HL-60 (cell line): ENCODE data around the gene ALDOC.

ENCODE experiments used
- DNase-seq, 2 experiments: peaks; one replicate each; pipeline ENCODE4 v3.0.0-alpha.2; 2010 to 2020; ENCODE audit warnings: low read depth in 1 of 2, low spot score in 1 of 2
- H3K27ac ChIP-seq: fragments of 250-450 bp; sonication (Bioruptor Pico); replicated peaks from 2 replicates; pipeline ENCODE4 v1.5.1; 2020; ENCODE audit warnings: mild to moderate bottlenecking, moderate library complexity
- H3K27me3 ChIP-seq: fragments of 250-450 bp; sonication (Bioruptor Pico); 2 replicates; pipeline ENCODE4 v1.5.1; 2021; ENCODE audit warnings: mild to moderate bottlenecking, moderate library complexity; ENCODE audit not compliant: insufficient read depth, poor library complexity, severe bottlenecking
- H3K4me3 ChIP-seq: replicated peaks from 2 replicates; pipeline ENCODE4 v1.5.1; 2011; ENCODE audit warnings: mild to moderate bottlenecking, control low read depth, low read length; ENCODE audit not compliant: insufficient read depth
- GABPA ChIP-seq: IDR thresholded peaks from 2 replicates; pipeline ENCODE4 v1.6.1; 2012; ENCODE audit warnings: low read depth
- POLR2AphosphoS5 ChIP-seq: IDR thresholded peaks from 2 replicates; pipeline ENCODE4 v1.6.1; 2012; ENCODE audit warnings: low read depth
- SPI1 ChIP-seq: IDR thresholded peaks from 2 replicates; pipeline ENCODE4 v1.6.1; 2012; ENCODE audit warnings: low read depth, mild to moderate bottlenecking, borderline replicate concordance
- TF ChIP-seq, protein P1 (sequence below): IDR thresholded peaks from one replicate; pipeline ENCODE4 v1.5.1; 2011; ENCODE audit warnings: low read length, control low read depth, inconsistent platforms; ENCODE audit not compliant: insufficient read depth
- TF ChIP-seq, protein P2 (sequence below): IDR thresholded peaks from 2 replicates; pipeline ENCODE4 v1.6.1; 2012; ENCODE audit warnings: low read depth; ENCODE audit not compliant: insufficient replicate concordance

The ALDOC gene

DNA sequence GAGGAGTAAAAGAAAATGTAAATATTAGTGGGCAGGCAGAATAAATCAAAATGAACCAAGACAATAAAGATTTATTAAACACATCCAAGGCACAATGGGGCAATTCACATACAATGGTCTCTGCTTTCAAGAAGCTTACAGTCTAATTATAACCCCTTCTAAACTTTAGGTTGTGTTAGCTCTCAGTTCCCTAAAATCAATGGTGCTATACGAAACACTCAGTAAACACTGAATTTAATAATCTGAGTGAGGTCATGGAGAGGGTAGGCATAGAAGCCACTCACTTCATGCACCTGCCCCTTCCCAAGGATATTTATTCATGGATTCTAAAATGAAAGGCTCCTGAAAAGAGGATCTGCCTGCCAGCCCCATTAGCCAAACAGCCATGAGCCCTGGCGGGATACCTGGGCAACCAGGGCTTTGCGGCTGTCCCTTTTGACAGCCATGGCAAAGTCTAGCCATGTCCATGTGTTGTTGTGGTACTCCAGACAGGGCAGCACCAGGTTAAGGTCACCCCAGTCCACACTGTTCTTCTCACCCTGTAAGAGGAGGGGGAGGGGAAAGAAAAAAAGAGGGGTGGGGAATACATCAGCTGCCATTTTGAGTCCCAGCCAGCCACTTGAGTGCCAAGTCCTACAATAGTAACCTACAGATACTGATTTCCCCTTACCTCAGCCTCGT, 38.7 kb upstream of the ALDOC start:
- no peaks in the 10 kb centered on the region for H3K27me3 ChIP-seq
- DNase-seq, result no peak
- no peak overlapping the region for H3K4me3 ChIP-seq
- no peak for TF ChIP-seq SPI1
- TF ChIP-seq POLR2AphosphoS5, result no peak
- TF ChIP-seq GABPA, result no peak
- TF ChIP-seq, protein P1, sequence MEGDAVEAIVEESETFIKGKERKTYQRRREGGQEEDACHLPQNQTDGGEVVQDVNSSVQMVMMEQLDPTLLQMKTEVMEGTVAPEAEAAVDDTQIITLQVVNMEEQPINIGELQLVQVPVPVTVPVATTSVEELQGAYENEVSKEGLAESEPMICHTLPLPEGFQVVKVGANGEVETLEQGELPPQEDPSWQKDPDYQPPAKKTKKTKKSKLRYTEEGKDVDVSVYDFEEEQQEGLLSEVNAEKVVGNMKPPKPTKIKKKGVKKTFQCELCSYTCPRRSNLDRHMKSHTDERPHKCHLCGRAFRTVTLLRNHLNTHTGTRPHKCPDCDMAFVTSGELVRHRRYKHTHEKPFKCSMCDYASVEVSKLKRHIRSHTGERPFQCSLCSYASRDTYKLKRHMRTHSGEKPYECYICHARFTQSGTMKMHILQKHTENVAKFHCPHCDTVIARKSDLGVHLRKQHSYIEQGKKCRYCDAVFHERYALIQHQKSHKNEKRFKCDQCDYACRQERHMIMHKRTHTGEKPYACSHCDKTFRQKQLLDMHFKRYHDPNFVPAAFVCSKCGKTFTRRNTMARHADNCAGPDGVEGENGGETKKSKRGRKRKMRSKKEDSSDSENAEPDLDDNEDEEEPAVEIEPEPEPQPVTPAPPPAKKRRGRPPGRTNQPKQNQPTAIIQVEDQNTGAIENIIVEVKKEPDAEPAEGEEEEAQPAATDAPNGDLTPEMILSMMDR, result no peak
- TF ChIP-seq, protein P2, sequence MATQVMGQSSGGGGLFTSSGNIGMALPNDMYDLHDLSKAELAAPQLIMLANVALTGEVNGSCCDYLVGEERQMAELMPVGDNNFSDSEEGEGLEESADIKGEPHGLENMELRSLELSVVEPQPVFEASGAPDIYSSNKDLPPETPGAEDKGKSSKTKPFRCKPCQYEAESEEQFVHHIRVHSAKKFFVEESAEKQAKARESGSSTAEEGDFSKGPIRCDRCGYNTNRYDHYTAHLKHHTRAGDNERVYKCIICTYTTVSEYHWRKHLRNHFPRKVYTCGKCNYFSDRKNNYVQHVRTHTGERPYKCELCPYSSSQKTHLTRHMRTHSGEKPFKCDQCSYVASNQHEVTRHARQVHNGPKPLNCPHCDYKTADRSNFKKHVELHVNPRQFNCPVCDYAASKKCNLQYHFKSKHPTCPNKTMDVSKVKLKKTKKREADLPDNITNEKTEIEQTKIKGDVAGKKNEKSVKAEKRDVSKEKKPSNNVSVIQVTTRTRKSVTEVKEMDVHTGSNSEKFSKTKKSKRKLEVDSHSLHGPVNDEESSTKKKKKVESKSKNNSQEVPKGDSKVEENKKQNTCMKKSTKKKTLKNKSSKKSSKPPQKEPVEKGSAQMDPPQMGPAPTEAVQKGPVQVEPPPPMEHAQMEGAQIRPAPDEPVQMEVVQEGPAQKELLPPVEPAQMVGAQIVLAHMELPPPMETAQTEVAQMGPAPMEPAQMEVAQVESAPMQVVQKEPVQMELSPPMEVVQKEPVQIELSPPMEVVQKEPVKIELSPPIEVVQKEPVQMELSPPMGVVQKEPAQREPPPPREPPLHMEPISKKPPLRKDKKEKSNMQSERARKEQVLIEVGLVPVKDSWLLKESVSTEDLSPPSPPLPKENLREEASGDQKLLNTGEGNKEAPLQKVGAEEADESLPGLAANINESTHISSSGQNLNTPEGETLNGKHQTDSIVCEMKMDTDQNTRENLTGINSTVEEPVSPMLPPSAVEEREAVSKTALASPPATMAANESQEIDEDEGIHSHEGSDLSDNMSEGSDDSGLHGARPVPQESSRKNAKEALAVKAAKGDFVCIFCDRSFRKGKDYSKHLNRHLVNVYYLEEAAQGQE, result no peak
- no peak overlapping the region for H3K27ac ChIP-seq

DNA sequence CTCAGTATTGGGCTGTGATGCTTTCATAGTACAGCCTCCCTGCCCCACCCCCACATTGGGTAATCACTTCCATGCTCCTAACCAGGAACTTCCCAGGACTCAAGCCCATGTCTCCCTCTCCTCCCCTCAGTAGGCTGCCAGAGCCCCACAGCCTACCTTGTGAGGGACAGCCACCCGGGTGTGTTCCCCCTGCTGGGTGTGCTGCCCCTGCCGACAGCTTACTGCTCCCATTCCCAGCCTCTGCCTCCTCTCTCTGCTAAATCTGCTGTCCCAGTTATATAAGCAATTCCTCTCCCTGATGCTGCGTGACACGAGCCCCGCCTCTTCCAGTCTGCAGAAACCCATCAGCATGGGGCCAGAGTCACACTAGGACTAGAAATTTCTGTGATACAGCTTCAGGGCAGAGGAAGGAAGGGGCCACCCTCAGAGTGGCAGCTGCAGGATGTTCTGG, 37.3 kb upstream of the ALDOC start, which contains the start of gene RSKR:
Gene RSKR (minus strand): TSS at position 255 of the 451 bp plus-strand sequence. CDS start 24 bp downstream, at position 231.
- TF ChIP-seq, protein P1, result no peak
- no peak for TF ChIP-seq SPI1
- TF ChIP-seq POLR2AphosphoS5, result peak; percentile 46; the same call in 1 of the 2 replicates
- TF ChIP-seq, protein P2, result no peak
- H3K27ac ChIP-seq, result no peak within 1 kb of the TSS

DNA sequence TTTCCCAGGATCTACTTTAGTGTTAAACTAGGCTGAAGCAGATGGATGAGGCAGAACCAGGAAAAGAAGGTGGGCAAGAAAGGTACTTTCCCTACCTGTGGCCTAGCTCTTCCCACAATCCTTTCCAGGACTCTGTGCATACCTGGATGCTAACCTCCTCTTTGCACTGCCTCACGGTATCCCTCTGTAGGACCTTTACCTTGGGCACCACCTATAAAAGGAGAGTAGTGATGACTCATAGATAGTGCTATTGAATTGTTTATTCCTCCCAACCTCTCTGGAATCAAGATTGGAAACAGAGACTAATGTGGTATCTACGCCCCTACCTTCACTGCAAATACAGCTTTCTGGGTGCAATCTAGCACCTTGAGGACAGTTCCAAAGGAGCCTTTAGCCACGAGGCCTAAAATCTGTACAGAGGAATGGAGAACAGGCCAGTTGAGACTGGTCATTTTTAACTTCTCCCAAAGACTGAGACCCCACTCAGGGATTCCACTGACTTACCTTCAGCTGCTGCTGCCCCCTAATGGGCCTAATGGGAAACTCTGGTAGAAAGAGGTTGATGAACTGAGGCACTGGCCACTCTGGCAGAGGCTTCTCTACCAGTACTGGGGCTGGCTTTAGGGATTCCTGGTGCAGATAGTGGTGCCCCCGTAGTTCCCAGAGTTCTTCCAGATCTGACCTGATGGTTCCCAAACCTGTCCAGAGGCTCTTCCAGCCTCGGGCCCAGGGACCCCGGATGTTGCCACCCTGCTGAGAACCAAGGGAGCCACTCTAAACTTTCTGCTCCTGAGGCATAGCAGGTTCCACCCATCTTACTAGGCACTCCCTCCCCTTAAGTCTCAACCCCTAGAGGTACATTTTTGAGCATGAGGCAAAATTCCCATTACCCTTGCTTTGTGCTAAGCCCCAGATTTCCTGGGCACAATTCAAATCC, 36.5 kb upstream of the ALDOC start:
- H3K27me3 ChIP-seq, result no peaks in the 10 kb centered on the region
- TF ChIP-seq SPI1 (no peak), POLR2AphosphoS5 (no peak), GABPA (no peak)
- TF ChIP-seq, protein P2, result no peak
- TF ChIP-seq, protein P1, result no peak
- no peak overlapping the region for H3K27ac ChIP-seq
- no peak for DNase-seq
- no peak overlapping the region for H3K4me3 ChIP-seq

More for the DNA sequence above, 37.3 kb upstream of the ALDOC start, which contains the start of gene RSKR:
- no peak for DNase-seq
- H3K4me3 ChIP-seq, result no peak within 1 kb of the TSS
- no peaks in the 10 kb centered on the region for H3K27me3 ChIP-seq
